Suprapubic skin (tissue), 4 donors: Measurements from ENCODE around the gene VPS37D. TPM values are rescaled to one million over a fixed set of nuclear protein-coding genes. Genes with fewer than 3 reads are reported as not detected.

Experiments used
- DNase-seq, 2 donors: peaks; one replicate each; pipeline ENCODE4 v3.0.0-alpha.2; 2019; ENCODE audit warnings: low spot score in 2 of 2
- H3K27ac ChIP-seq: fragments of 200-600 bp; sonication (generic); one replicate; pipeline ENCODE4 v1.5.1; 2019
- H3K27me3 ChIP-seq: fragments of 200-600 bp; sonication (generic); one replicate; pipeline ENCODE4 v1.5.1; 2019
- H3K36me3 ChIP-seq: fragments of 200-600 bp; sonication (generic); one replicate; pipeline ENCODE4 v1.5.1; 2019
- H3K4me1 ChIP-seq: fragments of 200-600 bp; sonication (generic); one replicate; pipeline ENCODE4 v1.5.1; 2019
- H3K4me3 ChIP-seq: fragments of 200-600 bp; sonication (generic); one replicate; pipeline ENCODE4 v1.5.1; 2019; ENCODE audit warnings: mild to moderate bottlenecking
- H3K9me3 ChIP-seq: fragments of 200-600 bp; sonication (generic); one replicate; pipeline ENCODE4 v1.5.1; 2019
- EP300 ChIP-seq: sonication (generic); formaldehyde crosslinking; IDR thresholded peaks from one replicate; pipeline ENCODE4 v1.6.1; 2017; ENCODE audit warnings: antibody characterized with exemption
- POLR2A ChIP-seq, 2 donors: fragments of 450-650 bp; IDR thresholded peaks; one replicate each; pipeline ENCODE4 v1.6.1; 2017; ENCODE audit warnings: antibody characterized with exemption in 2 of 2, mild to moderate bottlenecking in 2 of 2, moderate library complexity in 2 of 2
- POLR2AphosphoS5 ChIP-seq, 3 donors: sonication (generic); formaldehyde crosslinking; IDR thresholded peaks; one replicate each; pipeline ENCODE4 v1.6.1; 2017; ENCODE audit warnings: antibody characterized with exemption in 3 of 3
- WGBS: methylation state at CpG from one replicate; pipeline ENCODE4 v1.1.5; 2018; 5-methylcytosine and 5-hydroxymethylcytosine counted together
- total RNA-seq, 4 donors: library from RNA; depleted of rRNA; stranded (reverse); fragments of >200 nt; gene quantifications; one replicate each; pipeline ENCODE4 v1.1.0, GENCODE V29; 2016
- TF ChIP-seq, protein P1 (sequence below), 2 donors: fragments of 200-600 bp in 1 of 2; fragments of 450-650 bp in 1 of 2; sonication (generic) in 1 of 2; IDR thresholded peaks; one replicate each; pipeline ENCODE4 v1.5.1; 2016 to 2019; ENCODE audit warnings: antibody characterized with exemption in 2 of 2, mild to moderate bottlenecking in 1 of 2, moderate library complexity in 1 of 2

The VPS37D gene
- total RNA-seq, 4 donors from 2014 or later = 1.9 to 3.5 (median 2.1) TPM

- peaks cover 20% of the 10 kb centered on the region for H3K4me1 ChIP-seq
- 74% methylated on average over 4 of the region's 4 CpGs for WGBS
- peaks cover 44% of the 10 kb centered on the region for H3K27me3 ChIP-seq
- H3K36me3 ChIP-seq = no peaks in the 10 kb centered on the region
- no peak for DNase-seq
- no peak overlapping the region for H3K27ac ChIP-seq
- TF ChIP-seq EP300 (no peak), POLR2A (IDR thresholded peaks at IDR 0.05) (no peak), POLR2AphosphoS5 (IDR thresholded peaks at IDR 0.05) (no peak)
- TF ChIP-seq, protein P1, sequence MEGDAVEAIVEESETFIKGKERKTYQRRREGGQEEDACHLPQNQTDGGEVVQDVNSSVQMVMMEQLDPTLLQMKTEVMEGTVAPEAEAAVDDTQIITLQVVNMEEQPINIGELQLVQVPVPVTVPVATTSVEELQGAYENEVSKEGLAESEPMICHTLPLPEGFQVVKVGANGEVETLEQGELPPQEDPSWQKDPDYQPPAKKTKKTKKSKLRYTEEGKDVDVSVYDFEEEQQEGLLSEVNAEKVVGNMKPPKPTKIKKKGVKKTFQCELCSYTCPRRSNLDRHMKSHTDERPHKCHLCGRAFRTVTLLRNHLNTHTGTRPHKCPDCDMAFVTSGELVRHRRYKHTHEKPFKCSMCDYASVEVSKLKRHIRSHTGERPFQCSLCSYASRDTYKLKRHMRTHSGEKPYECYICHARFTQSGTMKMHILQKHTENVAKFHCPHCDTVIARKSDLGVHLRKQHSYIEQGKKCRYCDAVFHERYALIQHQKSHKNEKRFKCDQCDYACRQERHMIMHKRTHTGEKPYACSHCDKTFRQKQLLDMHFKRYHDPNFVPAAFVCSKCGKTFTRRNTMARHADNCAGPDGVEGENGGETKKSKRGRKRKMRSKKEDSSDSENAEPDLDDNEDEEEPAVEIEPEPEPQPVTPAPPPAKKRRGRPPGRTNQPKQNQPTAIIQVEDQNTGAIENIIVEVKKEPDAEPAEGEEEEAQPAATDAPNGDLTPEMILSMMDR (IDR thresholded peaks at IDR 0.05) = no peak
- no peak overlapping the region for H3K4me3 ChIP-seq
- no peaks in the 10 kb centered on the region for H3K9me3 ChIP-seq
Measured at GRCh38 chr7:73628504-73628903, 39.1 kb upstream of the VPS37D start.

GRCh38 chr7:73631558-73631957 lies 36.1 kb upstream of the VPS37D start:
- peaks cover 11% of the 10 kb centered on the region for H3K4me1 ChIP-seq
- no peak for DNase-seq
- TF ChIP-seq EP300 (no peak), POLR2AphosphoS5 (IDR thresholded peaks at IDR 0.05) (no peak), POLR2A (IDR thresholded peaks at IDR 0.05) (no peak)
- TF ChIP-seq, protein P1 (IDR thresholded peaks at IDR 0.05) = no peak
- no peak overlapping the region for H3K4me3 ChIP-seq
- H3K27ac ChIP-seq = no peak overlapping the region
- H3K9me3 ChIP-seq = no peaks in the 10 kb centered on the region
- H3K27me3 ChIP-seq = peaks cover 27% of the 10 kb centered on the region
- 25% methylated on average over 1 of the region's 1 CpG for WGBS
- no peaks in the 10 kb centered on the region for H3K36me3 ChIP-seq

- 91% methylated on average over 7 of the region's 7 CpGs for WGBS
Measured at GRCh38 chr7:73633323-73633722, 34.3 kb upstream of the VPS37D start.

GRCh38 chr7:73633844-73634243 lies 33.8 kb upstream of the VPS37D start:
- Histone ChIP-seq H3K27me3 (peaks cover 11% of the 10 kb centered on the region), H3K4me1 (peaks cover 4% of the 10 kb centered on the region), H3K4me3 (no peak overlapping the region), H3K9me3 (no peaks in the 10 kb centered on the region), H3K36me3 (no peaks in the 10 kb centered on the region), H3K27ac (no peak overlapping the region)
- 80% methylated on average over 8 of the region's 8 CpGs for WGBS
- DNase-seq = no peak
- TF ChIP-seq POLR2AphosphoS5 (IDR thresholded peaks at IDR 0.05) (no peak), POLR2A (IDR thresholded peaks at IDR 0.05) (no peak), EP300 (no peak)
- TF ChIP-seq, protein P1 (IDR thresholded peaks at IDR 0.05) = no peak

More at GRCh38 chr7:73633323-73633722, 34.3 kb upstream of the VPS37D start:
- TF ChIP-seq, protein P1 (IDR thresholded peaks at IDR 0.05) = no peak
- no peak for TF ChIP-seq POLR2A (IDR thresholded peaks at IDR 0.05)
- TF ChIP-seq POLR2AphosphoS5 (IDR thresholded peaks at IDR 0.05) = no peak
- no peak for TF ChIP-seq EP300
- Histone ChIP-seq H3K4me1 (peaks cover 4% of the 10 kb centered on the region), H3K27me3 (peaks cover 16% of the 10 kb centered on the region), H3K36me3 (no peaks in the 10 kb centered on the region), H3K27ac (no peak overlapping the region), H3K4me3 (no peak overlapping the region), H3K9me3 (no peaks in the 10 kb centered on the region)
- no peak for DNase-seq

- no peak overlapping the region for H3K4me3 ChIP-seq
- H3K27ac ChIP-seq = no peak overlapping the region
- H3K27me3 ChIP-seq = peaks cover 11% of the 10 kb centered on the region
- H3K9me3 ChIP-seq = no peaks in the 10 kb centered on the region
- no peak for DNase-seq
- H3K36me3 ChIP-seq = no peaks in the 10 kb centered on the region
- peaks cover 4% of the 10 kb centered on the region for H3K4me1 ChIP-seq
- 85% methylated on average over 6 of the region's 8 CpGs for WGBS
- TF ChIP-seq EP300 (no peak), POLR2A (IDR thresholded peaks at IDR 0.05) (no peak), POLR2AphosphoS5 (IDR thresholded peaks at IDR 0.05) (no peak)
- TF ChIP-seq, protein P1 (IDR thresholded peaks at IDR 0.05) = no peak
Measured at GRCh38 chr7:73635428-73636200, 32.0 kb upstream of the VPS37D start.
